Measurements from ENCODE around the gene CFAP92.

GRCh38 chr3:129018751-129019150, 24.9 kb upstream of the CFAP92 start:
- TF ChIP-seq EZH2 (IDR thresholded peaks at IDR 0.05; ENCODE audit: borderline replicate concordance, low read length): no peak
- TF ChIP-seq CTCF (conservative IDR thresholded peaks at IDR 0.05 in 1 of 2, IDR thresholded peaks at IDR 0.05 in 1 of 2; ENCODE audit: extremely low read depth in 1 of 2, insufficient read depth in 1 of 2, low read depth in 1 of 2, low read length in 2 of 2): no peak

All from mammary epithelial cell (primary cell).